HG03432 (cell line): ENCODE measurements around the gene MUSTN1.

ENCODE experiments used
- ATAC-seq: cut with Tn5 transposase; IDR thresholded peaks from one replicate; pipeline ENCODE4 v1.9.1; 2021; ENCODE audit warnings: mild to moderate bottlenecking, moderate library complexity; ENCODE audit not compliant: unreplicated experiment

Gene MUSTN1

GRCh38 chr3:52854013-52854412 lies 19.2 kb upstream of the MUSTN1 start:
- no peak for ATAC-seq

GRCh38 chr3:52852419-52852818 lies 17.6 kb upstream of the MUSTN1 start:
- ATAC-seq: no peak

- ATAC-seq: no peak
These were observed 16.5 kb upstream of the MUSTN1 start for GRCh38 chr3:52851348-52851747.

- no peak for ATAC-seq
These were observed 14.8 kb upstream of the MUSTN1 start for GRCh38 chr3:52849656-52850055.

- ATAC-seq: no peak
These were observed 13.8 kb upstream of the MUSTN1 start for GRCh38 chr3:52848617-52849016.

- ATAC-seq: no peak
These were observed 12.9 kb upstream of the MUSTN1 start for GRCh38 chr3:52847726-52848125.

- no peak for ATAC-seq
These were observed 12.4 kb upstream of the MUSTN1 start for GRCh38 chr3:52847241-52847640.

- no peak for ATAC-seq
These were observed 11.7 kb upstream of the MUSTN1 start for GRCh38 chr3:52846432-52846965.

GRCh38 chr3:52845691-52846431 lies 11.0 kb upstream of the MUSTN1 start:
- ATAC-seq: no peak

- no peak for ATAC-seq
These were observed 10.3 kb upstream of the MUSTN1 start for GRCh38 chr3:52845157-52845556.

GRCh38 chr3:52844290-52844975 lies 9.6 kb upstream of the MUSTN1 start:
- no peak for ATAC-seq

GRCh38 chr3:52843881-52844280 lies 9.1 kb upstream of the MUSTN1 start:
- no peak for ATAC-seq

- no peak for ATAC-seq
These were observed 8.5 kb upstream of the MUSTN1 start for GRCh38 chr3:52843108-52843865.

GRCh38 chr3:52842424-52842823 lies 7.6 kb upstream of the MUSTN1 start:
- ATAC-seq: no peak

- no peak for ATAC-seq
These were observed 7.1 kb upstream of the MUSTN1 start for GRCh38 chr3:52841981-52842340.

- peak; percentile 56 for ATAC-seq
These were observed 6.6 kb upstream of the MUSTN1 start for GRCh38 chr3:52841211-52841980.

- ATAC-seq: no peak
These were observed 5.2 kb upstream of the MUSTN1 start for GRCh38 chr3:52839892-52840545.

- ATAC-seq: no peak
These were observed 4.4 kb upstream of the MUSTN1 start for GRCh38 chr3:52839268-52839575.

- no peak for ATAC-seq
These were observed 3.9 kb upstream of the MUSTN1 start for GRCh38 chr3:52838561-52839267.

- ATAC-seq: no peak
These were observed 2.2 kb upstream of the MUSTN1 start for GRCh38 chr3:52836986-52837385.
